Neural crest cell (in vitro differentiated cells): ENCODE results near the gene DCAF7. TPM values are rescaled to one million over a fixed set of nuclear protein-coding genes. Genes with fewer than 3 reads are reported as not detected.

ENCODE experiments used
- DNase-seq: peaks from one replicate; pipeline ENCODE4 v3.0.0; 2021; ENCODE audit warnings: low read depth, mixed read lengths, low spot score
- H3K27ac Mint-ChIP-seq: one replicate; pipeline ENCODE4 v1.8.0; 2021; ENCODE audit warnings: mild to moderate bottlenecking, mixed read lengths; ENCODE audit not compliant: unreplicated experiment
- H3K27me3 Mint-ChIP-seq: 2 replicates; pipeline ENCODE4 v1.8.0; 2021; ENCODE audit warnings: low read depth, mild to moderate bottlenecking, mixed read lengths
- H3K36me3 Mint-ChIP-seq: 2 replicates; pipeline ENCODE4 v1.8.0; 2021; ENCODE audit warnings: low read depth, mild to moderate bottlenecking, mixed read lengths
- H3K4me1 Mint-ChIP-seq: 2 replicates; pipeline ENCODE4 v1.8.0; 2021; ENCODE audit warnings: mixed read lengths
- H3K4me3 Mint-ChIP-seq: one replicate; pipeline ENCODE4 v1.8.0; 2021; ENCODE audit warnings: mild to moderate bottlenecking, mixed read lengths
- H3K9me3 Mint-ChIP-seq: 2 replicates; pipeline ENCODE4 v1.8.0; 2021; ENCODE audit warnings: mixed read lengths
- CTCF ChIP-seq: fragments of 200-600 bp; sonication (generic); conservative IDR thresholded peaks from 2 replicates; pipeline ENCODE4 v1.5.0; 2021; ENCODE audit warnings: antibody characterized with exemption, mild to moderate bottlenecking
- total RNA-seq: library from RNA; stranded (reverse); gene quantifications from 2 replicates; pipeline ENCODE4 v1.2.1, GENCODE V29; 2021

Gene DCAF7
- total RNA-seq, 1 donor from 2014 or later = 146 TPM

DNA sequence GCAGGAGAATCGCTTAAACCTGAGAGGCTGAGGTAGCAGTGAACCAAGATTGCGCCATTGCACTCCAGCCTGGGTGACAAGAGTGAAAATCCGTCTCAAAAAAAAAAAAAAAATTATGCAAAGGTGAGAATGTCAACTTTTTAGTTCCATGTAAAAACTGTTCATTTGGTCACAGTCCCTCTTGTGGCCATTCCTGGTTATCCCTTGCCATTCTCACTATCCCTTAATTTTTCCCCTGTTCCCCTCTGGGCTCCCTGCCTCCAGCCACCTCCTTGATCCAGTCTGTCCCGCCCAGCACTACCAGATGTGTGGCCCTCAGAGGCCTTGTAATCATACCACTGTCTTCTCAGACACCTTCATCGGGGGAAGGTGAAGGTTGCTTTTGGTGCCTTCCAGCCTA lies 23.4 kb downstream of the DCAF7 start:
- Mint-ChIP-seq H3K9me3 (no peaks in the 10 kb centered on the region), H3K27ac (no peak overlapping the region), H3K4me1 (peaks cover 6% of the 10 kb centered on the region), H3K27me3 (no peaks in the 10 kb centered on the region), H3K36me3 (no peaks in the 10 kb centered on the region), H3K4me3 (no peak overlapping the region)
- peak; percentile 57 for TF ChIP-seq CTCF
- no peak for DNase-seq

DNA sequence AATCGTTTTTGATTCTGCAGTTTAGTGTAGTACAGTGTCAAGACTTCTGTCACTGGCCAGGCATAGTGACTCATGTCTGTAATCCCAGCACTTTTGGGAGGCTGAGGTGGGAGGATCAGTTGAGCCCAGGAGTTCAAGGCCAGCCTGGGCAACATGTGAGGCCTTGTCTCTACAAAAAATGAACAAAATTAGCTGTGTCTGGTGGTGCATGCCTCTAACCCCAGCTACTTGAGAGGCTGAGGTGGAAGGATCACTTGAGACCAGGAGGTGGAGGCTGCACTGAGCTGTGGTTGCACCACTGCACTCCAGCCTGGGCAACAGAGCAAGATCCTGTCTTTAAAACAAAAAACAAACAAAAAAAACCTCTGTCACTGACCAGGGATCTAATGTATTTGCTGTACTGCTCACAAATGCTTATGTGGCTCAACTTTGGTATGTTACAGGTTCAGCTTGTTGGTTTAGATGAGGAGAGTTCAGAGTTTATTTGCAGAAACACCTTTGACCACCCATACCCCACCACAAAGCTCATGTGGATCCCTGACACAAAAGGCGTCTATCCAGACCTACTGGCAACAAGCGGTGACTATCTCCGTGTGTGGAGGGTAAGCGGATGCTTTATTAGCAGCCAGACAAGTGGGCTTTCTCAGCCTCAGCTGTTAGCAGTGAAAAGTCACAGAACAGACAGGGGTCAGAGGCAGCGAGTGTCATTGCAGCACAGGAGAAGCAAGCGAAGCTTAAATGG lies 27.9 kb downstream of the DCAF7 start:
- Mint-ChIP-seq H3K4me1 (peaks cover 6% of the 10 kb centered on the region), H3K27ac (no peak overlapping the region), H3K36me3 (no peaks in the 10 kb centered on the region), H3K27me3 (no peaks in the 10 kb centered on the region), H3K4me3 (no peak overlapping the region), H3K9me3 (no peaks in the 10 kb centered on the region)
- no peak for DNase-seq
- TF ChIP-seq CTCF = no peak

- no peaks in the 10 kb centered on the region for H3K36me3 Mint-ChIP-seq
- H3K4me1 Mint-ChIP-seq = peaks cover 6% of the 10 kb centered on the region
- H3K27ac Mint-ChIP-seq = no peak overlapping the region
- no peak for TF ChIP-seq CTCF
- no peak for DNase-seq
- H3K27me3 Mint-ChIP-seq = no peaks in the 10 kb centered on the region
- H3K9me3 Mint-ChIP-seq = no peaks in the 10 kb centered on the region
- H3K4me3 Mint-ChIP-seq = no peak overlapping the region
Measured at GRCh38 chr17:63578769-63579111, 28.5 kb downstream of the DCAF7 start.

GRCh38 chr17:63579633-63580032 lies 29.4 kb downstream of the DCAF7 start:
- H3K9me3 Mint-ChIP-seq = no peaks in the 10 kb centered on the region
- peaks cover 6% of the 10 kb centered on the region for H3K4me1 Mint-ChIP-seq
- no peak overlapping the region for H3K4me3 Mint-ChIP-seq
- DNase-seq = no peak
- TF ChIP-seq CTCF = no peak
- no peaks in the 10 kb centered on the region for H3K27me3 Mint-ChIP-seq
- peaks cover under 1% of the 10 kb centered on the region for H3K36me3 Mint-ChIP-seq
- no peak overlapping the region for H3K27ac Mint-ChIP-seq

DNA sequence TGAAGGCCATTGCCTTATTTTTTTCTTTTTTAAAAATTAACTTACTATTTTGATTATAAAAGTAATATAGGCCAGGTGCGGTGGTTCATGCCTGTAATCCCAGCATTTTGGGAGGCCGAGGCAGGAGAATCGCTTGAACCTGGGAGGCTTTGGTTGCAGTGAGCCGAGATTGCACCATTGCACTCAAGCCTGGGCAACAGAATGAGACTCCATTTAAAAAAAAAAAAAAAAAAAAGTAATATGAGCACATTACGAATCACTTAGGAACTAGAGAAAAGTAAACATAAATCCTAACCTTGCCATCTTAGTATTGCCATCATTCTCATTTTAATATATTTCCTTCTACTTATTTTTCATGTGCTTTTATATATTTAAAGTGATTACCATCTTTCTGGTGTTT lies 37.5 kb downstream of the DCAF7 start:
- peaks cover 7% of the 10 kb centered on the region for H3K36me3 Mint-ChIP-seq
- H3K4me1 Mint-ChIP-seq = no peaks in the 10 kb centered on the region
- H3K27me3 Mint-ChIP-seq = no peaks in the 10 kb centered on the region
- no peak for DNase-seq
- no peaks in the 10 kb centered on the region for H3K9me3 Mint-ChIP-seq
- no peak overlapping the region for H3K4me3 Mint-ChIP-seq
- TF ChIP-seq CTCF = no peak
- no peak overlapping the region for H3K27ac Mint-ChIP-seq
